Mucosa of descending colon (tissue), 3 donors: Measurements from ENCODE around the gene CLDN12. TPM values are rescaled to one million over a fixed set of nuclear protein-coding genes. Genes with fewer than 3 reads are reported as not detected.

ENCODE experiments used
- ATAC-seq: fragments of 200-7000 bp; cut with Tn5 transposase; one replicate; pipeline ENCODE4 v1.9.1; 2020; ENCODE audit warnings: mild to moderate bottlenecking, moderate library complexity
- DNase-seq, 3 donors: peaks; one replicate each; pipeline ENCODE4 v3.0.0-alpha.2; 2020
- H3K36me3 ChIP-seq: fragments of 200-600 bp; one replicate; pipeline ENCODE4 v1.8.0; 2021; ENCODE audit warnings: low read depth, mild to moderate bottlenecking
- H3K4me1 ChIP-seq: fragments of 200-600 bp; one replicate; pipeline ENCODE4 v1.8.0; 2021; ENCODE audit warnings: low read depth, mild to moderate bottlenecking
- H3K4me3 ChIP-seq: fragments of 200-600 bp; one replicate; pipeline ENCODE4 v1.8.0; 2021; ENCODE audit warnings: mild to moderate bottlenecking
- H3K9me3 ChIP-seq: fragments of 200-600 bp; one replicate; pipeline ENCODE4 v1.8.0; 2021; ENCODE audit warnings: mild to moderate bottlenecking
- CTCF ChIP-seq: fragments of 200-600 bp; IDR thresholded peaks from one replicate; pipeline ENCODE4 v1.8.0; 2022; ENCODE audit warnings: antibody characterized with exemption, mild to moderate bottlenecking
- intact Hi-C, 2 donors: fragments of 100-400 bp; cut with DNase I in 1 of 2; cut with micrococcal nuclease in 1 of 2; formaldehyde crosslinking; loops; one replicate each; pipeline versions ENCODE4 v1.11.0 to v1.11.1; 2022; cut with DNase I, micrococcal nuclease
- long read RNA-seq, 2 donors: library from polyadenylated mRNA; unstranded; transcript quantifications; one replicate each; pipeline ENCODE4 v2.0.0, GENCODE V29; 2019 to 2021
- total RNA-seq, 3 donors: library from RNA; stranded (reverse); fragmentation: NEBNext Ultra II Directional in 2 of 3; extraction: Animal tissue kit (Norgen Biotek cat#: 25700) in 2 of 3; gene quantifications; one replicate each; pipeline versions ENCODE4 v1.2.1 to v1.2.4, GENCODE V29; 2021 to 2023
- donor health status: DM: no; HTN: no; CAD: no; lungs with moderate emphysema.
- donor health status: DM: no; HTN: no; CAD: no.
- donor health status: DM: no; HTN: yes; CAD: no.

Gene CLDN12
- total RNA-seq: 10 to 100 TPM; 43.4 to 66.6 (median 55.4) TPM
- long read RNA-seq, donor 1, transcript CLDN12-201 (3 exons, 3,565 nt): major isoform, 13 of 29 reads
- long read RNA-seq, donor 1, partial matches to known transcripts: 0 of 29 reads
- long read RNA-seq, donor 1, other reads (novel, unspliced or antisense): 8 of 29 reads
- long read RNA-seq, donor 2, transcript CLDN12-201 (3 exons, 3,565 nt): major isoform, 8 of 12 reads
- long read RNA-seq, donor 2, partial matches to known transcripts: 0 of 12 reads
- long read RNA-seq, donor 2, other reads (novel, unspliced or antisense): 0 of 12 reads

GRCh38 chr7:90403174-90404113 lies at the start of gene CLDN12:
CLDN12 (plus strand) TSS chr7:90403461; CDS start chr7:90412677, 9,216 bp downstream.
- intact Hi-C loops: no loop called here
- peak; percentile 96 for ATAC-seq
- no peaks in the 10 kb centered on the region for H3K36me3 ChIP-seq
- peaks cover 4% of the 10 kb centered on the region for H3K9me3 ChIP-seq
- DNase-seq: peak; percentile 89 to 91 (median 90)
- H3K4me1 ChIP-seq: peaks cover 7% of the 10 kb centered on the region
- peak within 1 kb of the TSS; percentile 46 for H3K4me3 ChIP-seq
- TF ChIP-seq CTCF: no peak

- Histone ChIP-seq H3K9me3 (no peaks in the 10 kb centered on the region), H3K4me3 (no peak overlapping the region), H3K36me3 (no peaks in the 10 kb centered on the region), H3K4me1 (no peaks in the 10 kb centered on the region)
- DNase-seq (no peak), ATAC-seq (no peak)
- no peak for TF ChIP-seq CTCF
- intact Hi-C loops: no loop called here
These were observed 19.8 kb upstream of the CLDN12 start for GRCh38 chr7:90383422-90383821.

- intact Hi-C loops: no loop called here
- TF ChIP-seq CTCF: no peak
- Histone ChIP-seq H3K4me1 (no peaks in the 10 kb centered on the region), H3K4me3 (no peak overlapping the region), H3K9me3 (no peaks in the 10 kb centered on the region), H3K36me3 (no peaks in the 10 kb centered on the region)
- ATAC-seq (no peak), DNase-seq (no peak)
These were observed 19.4 kb upstream of the CLDN12 start for GRCh38 chr7:90383861-90384260.

- no peaks in the 10 kb centered on the region for H3K4me1 ChIP-seq
- H3K4me3 ChIP-seq: no peak overlapping the region
- ATAC-seq (no peak), DNase-seq (no peak)
- no peaks in the 10 kb centered on the region for H3K9me3 ChIP-seq
- TF ChIP-seq CTCF: no peak
- intact Hi-C loops: no loop called here
- no peaks in the 10 kb centered on the region for H3K36me3 ChIP-seq
These were observed 18.8 kb upstream of the CLDN12 start for GRCh38 chr7:90384433-90384832.

GRCh38 chr7:90387470-90388240 lies 15.6 kb upstream of the CLDN12 start:
- Histone ChIP-seq H3K4me3 (no peak overlapping the region), H3K4me1 (no peaks in the 10 kb centered on the region), H3K36me3 (no peaks in the 10 kb centered on the region), H3K9me3 (no peaks in the 10 kb centered on the region)
- DNase-seq: no peak
- TF ChIP-seq CTCF: no peak
- intact Hi-C loops: no loop called here
- no peak for ATAC-seq
